GM19025 (cell line): Measurements from ENCODE around the gene PIGC.
"Not testable (repeated sequence)": the region's sequence is repeated elsewhere in the genome, so short reads cannot be mapped to it uniquely, and the experiment has no call there.

Experiments
- ATAC-seq: cut with Tn5 transposase; IDR thresholded peaks from one replicate; pipeline ENCODE4 v1.9.1; 2021; ENCODE audit warnings: mild to moderate bottlenecking, low read depth, moderate library complexity; ENCODE audit not compliant: unreplicated experiment

PIGC gene

GRCh38 chr1:172467446-172467845 lies 23.6 kb upstream of the PIGC start:
- no peak for ATAC-seq

- ATAC-seq = no peak
Measured at GRCh38 chr1:172466795-172467407, 23.0 kb upstream of the PIGC start.

GRCh38 chr1:172465617-172466016 lies 21.7 kb upstream of the PIGC start:
- ATAC-seq = no peak

- no peak for ATAC-seq
Measured at GRCh38 chr1:172460887-172461315, 17.0 kb upstream of the PIGC start.

- ATAC-seq = no peak
Measured at GRCh38 chr1:172460177-172460576, 16.3 kb upstream of the PIGC start.

GRCh38 chr1:172457479-172458130 lies 13.7 kb upstream of the PIGC start:
- no peak for ATAC-seq

- no peak for ATAC-seq
Measured at GRCh38 chr1:172456344-172456769, 12.5 kb upstream of the PIGC start.

GRCh38 chr1:172455451-172455850 lies 11.6 kb upstream of the PIGC start:
- ATAC-seq = no peak

GRCh38 chr1:172453607-172454006 lies 9.7 kb upstream of the PIGC start:
- ATAC-seq = no peak

- no peak for ATAC-seq
Measured at GRCh38 chr1:172453153-172453545, 9.3 kb upstream of the PIGC start.

- ATAC-seq = no peak
Measured at GRCh38 chr1:172452536-172453152, 8.8 kb upstream of the PIGC start.

GRCh38 chr1:172451002-172451443 lies 7.2 kb upstream of the PIGC start:
- no peak for ATAC-seq

- no peak for ATAC-seq
Measured at GRCh38 chr1:172450524-172450885, 6.6 kb upstream of the PIGC start.

GRCh38 chr1:172449585-172450523 lies 6.0 kb upstream of the PIGC start:
- ATAC-seq = peak; percentile 94

GRCh38 chr1:172448995-172449584 lies 5.2 kb upstream of the PIGC start:
- ATAC-seq = no peak

GRCh38 chr1:172447641-172448040 lies 3.8 kb upstream of the PIGC start:
- ATAC-seq = no peak

- ATAC-seq = no peak
Measured at GRCh38 chr1:172446547-172446946, 2.7 kb upstream of the PIGC start.

GRCh38 chr1:172442843-172443565 lies 865 bp downstream of the PIGC start:
- no peak for ATAC-seq

- ATAC-seq = no peak
Measured at GRCh38 chr1:172442404-172442803, 1.5 kb downstream of the PIGC start.

- ATAC-seq = not testable (repeated sequence)
Measured at GRCh38 chr1:172437183-172437582, 6.7 kb downstream of the PIGC start.
